Esophagus squamous epithelium (tissue), 5 donors: ENCODE data around the gene CD320. TPM values are rescaled to one million over a fixed set of nuclear protein-coding genes. Genes with fewer than 3 reads are reported as not detected.

Experiments
- DNase-seq: peaks from one replicate; lab custom pipeline; 2025; lab: John Stamatoyannopoulos, UW
- H3K27ac ChIP-seq, 4 donors: fragments of 200-600 bp; sonication (generic); one replicate each; pipeline ENCODE4 v1.5.1; 2016 to 2019; ENCODE audit warnings: mild to moderate bottlenecking in 1 of 4
- H3K27me3 ChIP-seq, 4 donors: fragments of 200-600 bp; sonication (generic); 1 replicate in 3 of 4; 2 replicates in 1 of 4; pipeline versions ENCODE4 v1.5.1 to v1.6.0; 2017 to 2021; ENCODE audit warnings: antibody characterized with exemption in 1 of 4
- H3K36me3 ChIP-seq, 3 donors: fragments of 200-600 bp; sonication (generic); one replicate each; pipeline ENCODE4 v1.5.1; 2016 to 2019
- H3K4me1 ChIP-seq, 3 donors: fragments of 200-600 bp; sonication (generic); one replicate each; pipeline ENCODE4 v1.5.1; 2017 to 2019
- H3K4me3 ChIP-seq, 4 donors: fragments of 200-600 bp; sonication (generic); 1 replicate in 3 of 4; 2 replicates in 1 of 4; pipeline ENCODE4 v1.5.1; 2016 to 2019; ENCODE audit warnings: mild to moderate bottlenecking in 2 of 4, moderate library complexity in 1 of 4
- H3K9me3 ChIP-seq, 3 donors: fragments of 200-600 bp; sonication (generic); one replicate each; pipeline ENCODE4 v1.5.1; 2016 to 2019
- CTCF ChIP-seq, 6 experiments: fragments of 450-650 bp in 4 of 6; fragments of 200-600 bp in 2 of 6; sonication (generic) in 2 of 6; IDR thresholded peaks; one replicate each; pipeline ENCODE4 v1.5.1; 2016 to 2019; ENCODE audit warnings: antibody characterized with exemption in 6 of 6, mild to moderate bottlenecking in 4 of 6, moderate library complexity in 4 of 6
- POLR2A ChIP-seq, 4 donors: fragments of 450-650 bp; IDR thresholded peaks; one replicate each; pipeline ENCODE4 v1.6.1; 2017; ENCODE audit warnings: antibody characterized with exemption in 4 of 4, mild to moderate bottlenecking in 4 of 4, moderate library complexity in 3 of 4
- WGBS, 2 donors: methylation state at CpG; one replicate each; pipeline ENCODE4 v1.1.5; 2018; 5-methylcytosine and 5-hydroxymethylcytosine counted together
- intact Hi-C: fragments of 100-400 bp; cut with DNase I; formaldehyde crosslinking; loops from one replicate; pipeline ENCODE4 v1.15.0; 2022
- total RNA-seq, 4 donors: library from RNA; depleted of rRNA; stranded (reverse); fragments of >200 nt; gene quantifications; one replicate each; pipeline ENCODE4 v1.1.0, GENCODE V29; 2016
- donor health status: DM: yes; HTN: yes; CAD: no.

The CD320 gene
- total RNA-seq, 4 donors from 2014 or later: 8.7 to 27.0 (median 22.3) TPM

GRCh38 chr19:8340341-8341096 lies 32.4 kb upstream of the CD320 start:
- Histone ChIP-seq H3K27me3 (peaks cover 0 to 74% (median 2%) of the 10 kb centered on the region in 4 donors), H3K4me1 (peaks cover 8 to 54% (median 17%) of the 10 kb centered on the region in 3 donors), H3K27ac (peak overlapping the region in 3 of 4 donors; percentile 30 to 87 (median 52)), H3K36me3 (no peaks in the 10 kb centered on the region), H3K4me3 (peak overlapping the region in 1 of 4 donors; percentile 15), H3K9me3 (no peaks in the 10 kb centered on the region)
- no peak for DNase-seq
- intact Hi-C loops: no loop called here
- 24 to 27% methylated on average over 9 to 14 of the region's 15 CpGs for WGBS, 2 donors
- peak in 2 of 6 experiments; percentile 13 to 23 for TF ChIP-seq CTCF (IDR thresholded peaks at IDR 0.05)
- no peak for TF ChIP-seq POLR2A (IDR thresholded peaks at IDR 0.05)

GRCh38 chr19:8338835-8339234 lies 30.7 kb upstream of the CD320 start:
- H3K9me3 ChIP-seq: no peaks in the 10 kb centered on the region
- intact Hi-C loops: no loop called here
- WGBS, 2 donors: 56 to 69% methylated on average over 4 to 6 of the region's 6 CpGs
- H3K4me3 ChIP-seq: no peak overlapping the region
- TF ChIP-seq POLR2A (IDR thresholded peaks at IDR 0.05) (no peak), CTCF (IDR thresholded peaks at IDR 0.05) (no peak)
- H3K4me1 ChIP-seq: peaks cover 15 to 69% (median 33%) of the 10 kb centered on the region in 3 donors
- H3K36me3 ChIP-seq: no peaks in the 10 kb centered on the region
- peaks cover 0 to 79% (median 3%) of the 10 kb centered on the region in 4 donors for H3K27me3 ChIP-seq
- DNase-seq: no peak
- no peak overlapping the region for H3K27ac ChIP-seq

- intact Hi-C loops: no loop called here
- TF ChIP-seq POLR2A (IDR thresholded peaks at IDR 0.05) (no peak), CTCF (IDR thresholded peaks at IDR 0.05) (no peak)
- H3K36me3 ChIP-seq: no peaks in the 10 kb centered on the region
- peaks cover 0 to 79% (median 6%) of the 10 kb centered on the region in 4 donors for H3K27me3 ChIP-seq
- peaks cover 15 to 69% (median 35%) of the 10 kb centered on the region in 3 donors for H3K4me1 ChIP-seq
- H3K4me3 ChIP-seq: no peak overlapping the region
- WGBS, 2 donors: 53 to 63% methylated on average over 5 of the region's 7 CpGs
- DNase-seq: no peak
- peak overlapping the region in 1 of 4 donors; percentile 34 for H3K27ac ChIP-seq
- no peaks in the 10 kb centered on the region for H3K9me3 ChIP-seq
Observed at GRCh38 chr19:8337728-8338127, 29.6 kb upstream of the CD320 start.

- peaks cover 0 to 77% (median 5%) of the 10 kb centered on the region in 4 donors for H3K27me3 ChIP-seq
- H3K4me1 ChIP-seq: peaks cover 13 to 58% (median 29%) of the 10 kb centered on the region in 3 donors
- H3K4me3 ChIP-seq: no peak overlapping the region
- WGBS, 2 donors: 55 to 62% methylated on average over 7 to 8 of the region's 8 CpGs
- H3K9me3 ChIP-seq: no peaks in the 10 kb centered on the region
- intact Hi-C loops: no loop called here
- H3K27ac ChIP-seq: no peak overlapping the region
- TF ChIP-seq POLR2A (IDR thresholded peaks at IDR 0.05) (no peak), CTCF (IDR thresholded peaks at IDR 0.05) (no peak)
- no peaks in the 10 kb centered on the region for H3K36me3 ChIP-seq
- no peak for DNase-seq
Observed at GRCh38 chr19:8336660-8337059, 28.5 kb upstream of the CD320 start.

- 31 to 55% methylated on average over 14 to 16 of the region's 27 CpGs for WGBS, 2 donors
- Histone ChIP-seq H3K9me3 (no peaks in the 10 kb centered on the region), H3K4me3 (peak overlapping the region in 3 of 4 donors; percentile 36 to 68 (median 52)), H3K4me1 (peaks cover 13 to 53% (median 29%) of the 10 kb centered on the region in 3 donors), H3K27me3 (peaks cover 0 to 72% (median 5%) of the 10 kb centered on the region in 4 donors), H3K27ac (peak overlapping the region in 2 of 4 donors; percentile 10), H3K36me3 (no peaks in the 10 kb centered on the region)
- DNase-seq: no peak
- intact Hi-C loops: no loop called here
- TF ChIP-seq POLR2A (IDR thresholded peaks at IDR 0.05) (no peak), CTCF (IDR thresholded peaks at IDR 0.05) (no peak)
Observed at GRCh38 chr19:8336072-8336569, 28.0 kb upstream of the CD320 start.
